ENCODE results near the gene XG.

XG gene

DNA sequence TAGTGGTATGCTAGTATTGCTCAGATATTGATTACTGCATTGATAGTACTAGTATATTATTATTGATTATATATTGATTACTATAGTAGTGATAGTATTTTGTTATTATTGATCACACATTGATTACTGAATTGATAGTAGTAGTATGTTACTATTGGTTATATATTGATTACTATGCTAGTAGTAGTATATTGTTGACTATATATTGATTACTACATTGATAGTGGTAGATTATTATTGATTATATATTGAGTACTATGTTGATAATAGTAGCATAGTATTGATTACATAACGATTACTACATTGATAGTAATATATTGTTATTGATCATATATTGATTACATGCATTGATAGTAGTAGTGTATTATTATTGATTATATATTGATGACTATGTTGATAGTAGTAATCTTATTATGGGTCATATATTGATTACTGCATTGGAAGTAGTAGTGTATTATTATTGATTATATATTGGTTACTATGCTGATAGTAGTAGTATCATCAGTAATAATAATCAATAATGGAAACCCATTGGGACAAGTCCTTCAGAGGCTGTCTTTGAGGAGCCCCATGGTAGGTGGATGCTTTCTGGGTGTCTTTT, 107.5 kb downstream of the XG start:
- TF ChIP-seq, protein P1, sequence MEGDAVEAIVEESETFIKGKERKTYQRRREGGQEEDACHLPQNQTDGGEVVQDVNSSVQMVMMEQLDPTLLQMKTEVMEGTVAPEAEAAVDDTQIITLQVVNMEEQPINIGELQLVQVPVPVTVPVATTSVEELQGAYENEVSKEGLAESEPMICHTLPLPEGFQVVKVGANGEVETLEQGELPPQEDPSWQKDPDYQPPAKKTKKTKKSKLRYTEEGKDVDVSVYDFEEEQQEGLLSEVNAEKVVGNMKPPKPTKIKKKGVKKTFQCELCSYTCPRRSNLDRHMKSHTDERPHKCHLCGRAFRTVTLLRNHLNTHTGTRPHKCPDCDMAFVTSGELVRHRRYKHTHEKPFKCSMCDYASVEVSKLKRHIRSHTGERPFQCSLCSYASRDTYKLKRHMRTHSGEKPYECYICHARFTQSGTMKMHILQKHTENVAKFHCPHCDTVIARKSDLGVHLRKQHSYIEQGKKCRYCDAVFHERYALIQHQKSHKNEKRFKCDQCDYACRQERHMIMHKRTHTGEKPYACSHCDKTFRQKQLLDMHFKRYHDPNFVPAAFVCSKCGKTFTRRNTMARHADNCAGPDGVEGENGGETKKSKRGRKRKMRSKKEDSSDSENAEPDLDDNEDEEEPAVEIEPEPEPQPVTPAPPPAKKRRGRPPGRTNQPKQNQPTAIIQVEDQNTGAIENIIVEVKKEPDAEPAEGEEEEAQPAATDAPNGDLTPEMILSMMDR (IDR thresholded peaks at IDR 0.05; ENCODE audit: insufficient read depth, low read depth, low read length, missing control alignments) = no peak
- H3K4me3 ChIP-seq (ENCODE audit: low read depth, low read length) = no peak overlapping the region
- DNase-seq (ENCODE audit: low read depth) = no peak

DNA sequence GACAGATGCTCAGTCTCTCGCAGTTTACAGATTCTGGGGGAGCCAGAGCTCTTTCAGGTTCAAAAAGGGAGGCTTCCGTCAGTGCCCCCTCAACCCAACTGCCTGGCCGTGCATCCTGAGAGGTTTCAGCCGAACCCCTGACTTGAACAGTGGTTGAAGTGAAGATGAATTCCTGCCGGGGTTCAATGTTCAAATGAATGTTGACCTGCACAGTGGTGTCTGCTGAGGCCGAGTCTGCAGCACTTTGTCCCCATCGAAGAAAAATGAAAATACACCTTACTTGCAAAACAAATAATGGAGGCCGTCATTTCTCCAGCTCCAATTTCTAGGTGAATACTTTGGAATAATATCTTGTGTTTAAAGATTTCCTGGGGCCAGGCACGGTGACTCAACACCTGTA, 110.6 kb downstream of the XG start:
- TF ChIP-seq, protein P1 (IDR thresholded peaks at IDR 0.05; ENCODE audit: insufficient read depth, low read depth, low read length, missing control alignments) = no peak
- no peak for DNase-seq (ENCODE audit: low read depth)
- H3K4me3 ChIP-seq (ENCODE audit: low read depth, low read length) = no peak overlapping the region

DNA sequence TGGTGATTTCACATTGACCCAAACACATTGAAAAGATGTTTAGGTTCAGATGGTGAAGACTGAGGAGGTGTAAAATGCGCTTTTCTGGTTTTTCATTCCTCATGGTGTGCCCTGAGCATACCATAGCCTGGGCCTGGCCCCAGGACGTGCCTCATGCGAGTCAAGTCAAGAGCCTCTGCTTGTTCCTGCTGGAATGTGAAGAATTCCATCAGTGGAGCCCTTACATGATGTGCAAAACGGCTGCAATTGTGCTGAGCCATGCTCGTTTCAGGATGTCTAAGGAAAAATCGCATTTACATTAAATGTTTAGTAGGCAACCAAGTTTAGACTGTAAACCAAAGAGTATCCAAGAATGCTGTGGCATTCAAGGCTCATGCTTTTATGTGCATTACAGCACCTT, 111.8 kb downstream of the XG start:
- no peak for DNase-seq (ENCODE audit: low read depth)
- TF ChIP-seq, protein P1 (IDR thresholded peaks at IDR 0.05; ENCODE audit: insufficient read depth, low read depth, low read length, missing control alignments) = no peak

More for the DNA sequence above, 111.8 kb downstream of the XG start:
- H3K4me3 ChIP-seq (ENCODE audit: low read depth, low read length) = no peak overlapping the region
